ENCODE measurements around the gene SFTPB.

DNA sequence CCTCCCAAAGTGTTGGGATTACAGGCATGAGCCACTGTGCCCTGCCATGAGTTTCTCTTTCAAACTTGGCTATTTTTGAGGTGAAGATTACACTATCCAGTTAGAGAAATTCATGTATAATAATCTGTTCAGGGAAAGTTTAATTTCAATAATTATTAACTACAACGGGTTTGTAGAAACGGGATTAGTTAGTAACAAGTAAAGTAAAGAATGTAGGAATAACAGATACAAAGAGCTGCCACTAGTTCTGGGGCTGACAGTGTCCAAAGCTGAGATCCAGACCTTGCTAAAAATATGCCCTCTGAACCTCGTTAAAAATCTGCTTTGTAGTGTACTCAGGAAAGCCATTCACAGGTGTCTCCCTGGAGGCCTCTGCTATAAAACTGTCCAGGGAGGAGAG, 16.9 kb downstream of the SFTPB start:
- TF ChIP-seq FOXK2 (IDR thresholded peaks at IDR 0.05) (no peak), LEF1 (IDR thresholded peaks at IDR 0.05; ENCODE audit: borderline replicate concordance) (no peak), SP1 (IDR thresholded peaks at IDR 0.05) (no peak), HDGF (IDR thresholded peaks at IDR 0.05; ENCODE audit: borderline replicate concordance) (no peak), ELF4 (IDR thresholded peaks at IDR 0.05) (no peak), BHLHE40 (IDR thresholded peaks at IDR 0.05; ENCODE audit: borderline replicate concordance) (no peak), NFRKB (IDR thresholded peaks at IDR 0.05) (no peak), FOXM1 (IDR thresholded peaks at IDR 0.05; ENCODE audit: borderline replicate concordance) (no peak), FOXA1 (IDR thresholded peaks at IDR 0.05) (no peak), TARDBP (IDR thresholded peaks at IDR 0.05) (no peak), ARNT (IDR thresholded peaks at IDR 0.05) (no peak), SUZ12 (IDR thresholded peaks at IDR 0.05) (no peak)
